ENCODE data around the gene ABCC10.

DNA sequence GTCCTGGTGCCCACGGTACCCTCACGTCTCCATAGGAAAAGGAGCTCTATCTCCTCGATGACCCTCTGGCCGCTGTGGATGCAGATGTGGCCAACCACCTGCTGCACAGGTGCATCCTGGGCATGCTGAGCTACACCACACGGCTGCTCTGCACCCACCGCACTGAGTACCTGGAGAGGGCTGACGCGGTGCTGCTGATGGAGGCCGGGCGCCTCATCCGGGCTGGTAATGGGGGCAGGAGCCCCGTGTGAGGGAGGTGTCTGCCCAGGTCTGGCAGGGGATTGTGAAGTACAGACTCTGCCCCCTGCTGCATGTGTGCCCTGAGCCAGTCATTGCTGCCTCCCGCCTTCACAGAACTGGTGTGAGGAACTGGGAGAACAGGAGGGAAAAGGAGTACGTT is 15.6 kb downstream of the ABCC10 start:
- TF ChIP-seq, protein P1, sequence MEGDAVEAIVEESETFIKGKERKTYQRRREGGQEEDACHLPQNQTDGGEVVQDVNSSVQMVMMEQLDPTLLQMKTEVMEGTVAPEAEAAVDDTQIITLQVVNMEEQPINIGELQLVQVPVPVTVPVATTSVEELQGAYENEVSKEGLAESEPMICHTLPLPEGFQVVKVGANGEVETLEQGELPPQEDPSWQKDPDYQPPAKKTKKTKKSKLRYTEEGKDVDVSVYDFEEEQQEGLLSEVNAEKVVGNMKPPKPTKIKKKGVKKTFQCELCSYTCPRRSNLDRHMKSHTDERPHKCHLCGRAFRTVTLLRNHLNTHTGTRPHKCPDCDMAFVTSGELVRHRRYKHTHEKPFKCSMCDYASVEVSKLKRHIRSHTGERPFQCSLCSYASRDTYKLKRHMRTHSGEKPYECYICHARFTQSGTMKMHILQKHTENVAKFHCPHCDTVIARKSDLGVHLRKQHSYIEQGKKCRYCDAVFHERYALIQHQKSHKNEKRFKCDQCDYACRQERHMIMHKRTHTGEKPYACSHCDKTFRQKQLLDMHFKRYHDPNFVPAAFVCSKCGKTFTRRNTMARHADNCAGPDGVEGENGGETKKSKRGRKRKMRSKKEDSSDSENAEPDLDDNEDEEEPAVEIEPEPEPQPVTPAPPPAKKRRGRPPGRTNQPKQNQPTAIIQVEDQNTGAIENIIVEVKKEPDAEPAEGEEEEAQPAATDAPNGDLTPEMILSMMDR (IDR thresholded peaks at IDR 0.05): no peak
- no peak for TF ChIP-seq POLR2A (IDR thresholded peaks at IDR 0.05)
- no peak for TF ChIP-seq EP300 (IDR thresholded peaks at IDR 0.05)
- no peak for TF ChIP-seq POLR2AphosphoS5 (IDR thresholded peaks at IDR 0.05)
